GM12872 (cell line): Measurements from ENCODE around the gene NOTCH4.

Experiments used
- TF ChIP-seq, protein P1 (sequence below): IDR thresholded peaks from 3 replicates; pipeline ENCODE4 v1.5.1; 2011; ENCODE audit warnings: low read depth, mild to moderate bottlenecking, low read length, moderate library complexity; ENCODE audit not compliant: insufficient read depth

Gene NOTCH4

DNA sequence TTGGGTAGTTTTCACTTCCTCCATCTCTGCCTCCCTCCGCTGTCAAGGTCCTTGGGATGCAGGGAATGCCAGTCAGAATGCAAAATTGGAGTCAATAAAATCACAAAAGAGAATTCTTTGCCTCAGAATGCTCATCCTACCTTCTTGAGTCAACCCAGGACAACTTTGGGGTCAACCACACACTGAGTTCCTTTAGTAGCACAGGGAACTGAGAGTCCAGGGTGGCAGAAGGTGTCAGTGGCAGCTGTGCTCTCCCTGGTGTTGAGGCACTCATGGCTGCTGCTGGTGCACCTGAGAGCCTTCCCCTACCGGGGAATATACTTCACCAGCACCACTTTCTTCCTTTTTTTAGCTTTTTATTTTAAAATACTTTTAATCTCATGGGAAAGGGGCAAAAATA is 829 bp upstream of the NOTCH4 start:
- TF ChIP-seq, protein P1, sequence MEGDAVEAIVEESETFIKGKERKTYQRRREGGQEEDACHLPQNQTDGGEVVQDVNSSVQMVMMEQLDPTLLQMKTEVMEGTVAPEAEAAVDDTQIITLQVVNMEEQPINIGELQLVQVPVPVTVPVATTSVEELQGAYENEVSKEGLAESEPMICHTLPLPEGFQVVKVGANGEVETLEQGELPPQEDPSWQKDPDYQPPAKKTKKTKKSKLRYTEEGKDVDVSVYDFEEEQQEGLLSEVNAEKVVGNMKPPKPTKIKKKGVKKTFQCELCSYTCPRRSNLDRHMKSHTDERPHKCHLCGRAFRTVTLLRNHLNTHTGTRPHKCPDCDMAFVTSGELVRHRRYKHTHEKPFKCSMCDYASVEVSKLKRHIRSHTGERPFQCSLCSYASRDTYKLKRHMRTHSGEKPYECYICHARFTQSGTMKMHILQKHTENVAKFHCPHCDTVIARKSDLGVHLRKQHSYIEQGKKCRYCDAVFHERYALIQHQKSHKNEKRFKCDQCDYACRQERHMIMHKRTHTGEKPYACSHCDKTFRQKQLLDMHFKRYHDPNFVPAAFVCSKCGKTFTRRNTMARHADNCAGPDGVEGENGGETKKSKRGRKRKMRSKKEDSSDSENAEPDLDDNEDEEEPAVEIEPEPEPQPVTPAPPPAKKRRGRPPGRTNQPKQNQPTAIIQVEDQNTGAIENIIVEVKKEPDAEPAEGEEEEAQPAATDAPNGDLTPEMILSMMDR = no peak

DNA sequence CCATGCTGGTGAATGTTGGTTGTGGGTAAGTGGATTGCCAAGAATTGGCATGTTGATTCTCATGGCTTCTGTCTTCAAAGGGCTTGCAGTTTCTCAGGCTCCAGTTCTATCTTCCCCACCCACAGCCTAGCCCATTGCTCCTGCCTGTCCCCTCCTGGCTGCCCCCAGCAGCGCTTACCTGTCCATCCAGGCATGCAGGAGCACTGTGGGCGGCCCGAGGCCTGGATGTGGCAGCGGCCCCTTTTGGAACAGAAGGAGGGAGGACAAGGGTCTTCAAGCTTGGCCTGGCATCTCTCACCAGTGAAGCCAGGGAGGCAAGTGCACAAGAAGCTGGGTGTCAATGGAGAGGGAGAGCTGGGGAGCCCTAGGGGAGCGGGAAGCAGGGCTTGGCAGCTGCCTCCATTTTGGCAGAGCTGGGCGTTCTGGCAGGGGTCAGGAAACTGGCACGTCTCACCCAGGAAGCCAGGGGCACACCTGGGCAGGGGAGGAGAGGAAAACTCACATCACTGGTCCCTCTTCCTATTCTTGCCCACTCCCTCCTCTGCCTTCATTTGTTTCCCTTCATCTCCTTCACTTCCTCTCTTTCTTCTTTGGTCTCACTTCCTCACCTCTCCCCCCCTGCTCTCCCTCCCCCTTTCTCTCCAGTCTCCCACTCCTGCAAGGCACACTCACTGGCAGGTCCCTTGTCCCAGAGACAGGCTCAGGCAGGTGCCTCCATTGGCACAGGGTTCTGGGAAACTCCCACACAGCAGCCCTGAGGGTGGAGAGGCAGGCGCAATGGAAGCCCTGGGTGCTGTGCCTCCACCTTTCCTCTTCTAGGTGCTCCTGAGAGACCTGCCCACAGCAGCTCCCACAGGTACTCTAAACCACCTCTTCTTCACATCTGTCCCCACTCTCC is 1.3 kb downstream of the NOTCH4 start:
- TF ChIP-seq, protein P1 = no peak

DNA sequence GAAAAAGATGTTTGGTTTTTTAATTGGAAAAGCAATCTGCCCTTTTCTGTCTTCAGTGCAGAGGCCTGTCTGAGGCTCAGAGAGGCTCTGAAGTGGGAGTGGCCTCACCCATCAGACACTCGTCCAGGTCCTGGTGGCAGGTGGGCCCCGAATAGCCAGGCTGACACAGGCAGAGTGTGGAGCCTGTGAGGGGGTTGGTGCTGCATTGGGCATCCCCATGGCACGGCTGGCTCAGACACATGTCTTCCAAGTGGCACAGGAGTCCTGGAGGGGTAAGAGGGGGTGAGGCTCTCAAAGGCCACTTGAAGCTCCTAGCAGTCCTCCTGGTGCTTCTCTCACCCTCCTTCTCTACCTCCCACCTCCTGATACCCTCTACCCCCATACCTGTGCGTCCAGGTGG is 3.8 kb downstream of the NOTCH4 start:
- TF ChIP-seq, protein P1 = no peak

DNA sequence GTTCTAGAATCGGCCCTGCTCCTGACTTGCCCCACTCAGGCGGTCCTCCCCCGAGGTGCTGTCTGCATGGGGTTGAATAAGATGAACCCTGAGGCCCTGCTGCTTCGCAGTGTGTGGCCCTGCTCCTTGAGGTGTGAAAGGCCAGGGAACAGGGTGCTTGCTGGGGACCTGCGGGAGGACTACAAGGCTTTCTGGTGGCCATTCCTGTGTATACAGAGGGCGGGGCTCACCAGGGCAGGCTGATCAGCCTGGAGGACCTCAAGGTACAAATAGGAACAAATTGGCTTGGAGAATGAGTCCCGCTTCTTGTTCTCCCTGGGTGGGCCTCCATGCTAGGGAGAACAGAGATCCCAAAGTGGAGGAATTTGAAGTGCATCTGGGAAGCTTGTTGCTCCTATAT is 5.7 kb downstream of the NOTCH4 start:
- TF ChIP-seq, protein P1 = no peak

DNA sequence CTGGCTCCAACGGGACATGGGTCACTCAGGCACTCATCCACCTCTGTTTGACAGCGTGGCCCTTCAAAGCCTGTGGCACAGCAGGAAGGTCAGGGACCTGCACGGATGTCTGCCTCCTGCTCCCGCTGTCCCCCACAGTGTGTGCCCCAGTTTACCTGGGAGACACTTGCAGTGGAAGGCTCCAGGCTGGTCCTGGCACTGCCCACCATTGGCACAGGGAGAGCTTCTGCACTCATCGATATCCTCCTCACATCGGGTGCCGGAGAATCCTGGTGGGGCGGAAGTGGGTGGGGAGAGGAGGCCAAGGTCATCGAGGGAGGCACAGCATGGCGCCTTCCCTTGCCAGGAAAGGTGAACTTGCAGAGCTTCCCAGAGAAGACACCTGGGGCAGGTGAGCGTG is 6.9 kb downstream of the NOTCH4 start:
- TF ChIP-seq, protein P1 = no peak

DNA sequence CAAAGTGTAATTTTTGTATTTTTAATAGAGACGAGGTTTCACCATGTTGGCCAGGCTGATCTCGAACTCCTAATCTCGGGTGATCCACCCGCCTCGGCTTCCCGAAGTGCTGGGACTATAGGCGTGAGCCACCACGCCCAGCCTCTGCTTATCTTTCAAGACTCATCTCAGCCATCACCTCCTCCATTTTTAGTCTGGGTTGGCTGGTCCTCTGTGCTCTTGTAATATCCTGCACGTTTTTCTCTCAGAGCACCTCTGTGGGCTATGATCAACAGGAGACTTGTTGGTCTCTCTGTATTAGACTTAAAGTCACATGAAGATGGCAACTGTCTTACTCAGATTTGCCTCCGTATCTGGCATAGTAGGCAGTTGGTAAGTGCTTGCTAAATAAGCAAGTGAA is 7.6 kb downstream of the NOTCH4 start:
- TF ChIP-seq, protein P1 = no peak

DNA sequence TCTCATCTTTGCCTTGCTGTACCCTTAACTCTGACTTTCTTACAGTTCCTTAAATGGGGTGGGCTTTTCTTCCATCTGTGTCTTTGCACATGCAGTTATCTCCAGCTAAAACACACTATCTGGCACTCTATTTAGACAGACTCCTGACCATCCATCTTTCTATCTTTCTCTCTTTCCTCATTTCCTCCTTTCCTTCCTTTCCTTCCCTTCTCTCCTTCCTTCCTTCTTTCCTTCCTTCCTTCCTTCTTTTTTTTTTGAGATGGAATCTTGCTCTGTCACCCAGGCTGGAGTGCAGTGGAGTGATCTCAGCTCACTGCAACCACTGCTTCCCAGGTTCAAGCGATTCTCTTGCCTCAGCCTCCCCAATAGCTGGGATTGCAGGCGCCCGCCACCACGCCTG is 8.2 kb downstream of the NOTCH4 start:
- TF ChIP-seq, protein P1 = no peak

DNA sequence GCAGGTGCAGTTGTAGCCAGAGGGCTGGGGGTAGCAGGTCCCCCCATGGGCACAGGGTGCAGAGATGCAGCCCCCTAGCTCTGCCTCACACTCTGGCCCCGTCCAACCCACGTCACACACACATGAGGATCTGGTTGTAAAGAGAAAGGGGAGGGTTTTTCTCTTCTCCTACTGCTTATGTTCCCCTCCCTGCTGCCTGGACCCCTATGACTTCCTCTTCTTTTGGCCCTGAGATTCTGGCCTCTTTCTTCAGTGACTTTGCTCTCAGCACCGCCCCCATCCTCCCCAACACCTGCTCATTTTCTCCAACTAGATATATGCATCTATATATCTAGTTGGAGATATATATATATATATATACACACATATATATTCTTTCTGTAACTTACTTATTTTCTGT is 9.7 kb downstream of the NOTCH4 start:
- TF ChIP-seq, protein P1 = no peak
